HG02678 (cell line): ENCODE measurements around the gene SULT4A1.
"Not testable (repeated sequence)": the region's sequence is repeated elsewhere in the genome, so short reads cannot be mapped to it uniquely, and the experiment has no call there.

ENCODE experiments used
- ATAC-seq: cut with Tn5 transposase; IDR thresholded peaks from one replicate; pipeline ENCODE4 v1.9.1; 2021; ENCODE audit warnings: mild to moderate bottlenecking, moderate library complexity; ENCODE audit not compliant: unreplicated experiment

SULT4A1 gene

GRCh38 chr22:43887391-43887790 lies 25.1 kb upstream of the SULT4A1 start:
- ATAC-seq: no peak

GRCh38 chr22:43886231-43886630 lies 23.9 kb upstream of the SULT4A1 start:
- ATAC-seq: no peak

- no peak for ATAC-seq
Measured at GRCh38 chr22:43885786-43886185, 23.5 kb upstream of the SULT4A1 start.

- ATAC-seq: no peak
Measured at GRCh38 chr22:43885319-43885671, 23.0 kb upstream of the SULT4A1 start.

GRCh38 chr22:43884600-43885318 lies 22.4 kb upstream of the SULT4A1 start:
- ATAC-seq: peak; percentile 81

GRCh38 chr22:43883719-43884415 lies 21.6 kb upstream of the SULT4A1 start:
- no peak for ATAC-seq

GRCh38 chr22:43883012-43883661 lies 20.8 kb upstream of the SULT4A1 start:
- ATAC-seq: no peak

GRCh38 chr22:43882122-43882767 lies 19.9 kb upstream of the SULT4A1 start:
- ATAC-seq: no peak

- no peak for ATAC-seq
Measured at GRCh38 chr22:43881091-43882061, 19.1 kb upstream of the SULT4A1 start.

- no peak for ATAC-seq
Measured at GRCh38 chr22:43880541-43880991, 18.3 kb upstream of the SULT4A1 start.

GRCh38 chr22:43879901-43880540 lies 17.7 kb upstream of the SULT4A1 start:
- no peak for ATAC-seq

GRCh38 chr22:43878831-43879550 lies 16.7 kb upstream of the SULT4A1 start:
- ATAC-seq: no peak

- ATAC-seq: no peak
Measured at GRCh38 chr22:43878079-43878795, 15.9 kb upstream of the SULT4A1 start.

- ATAC-seq: no peak
Measured at GRCh38 chr22:43876866-43877509, 14.7 kb upstream of the SULT4A1 start.

GRCh38 chr22:43869799-43870198 lies 7.5 kb upstream of the SULT4A1 start:
- ATAC-seq: no peak

- ATAC-seq: not testable (repeated sequence)
Measured at GRCh38 chr22:43869001-43869400, 6.7 kb upstream of the SULT4A1 start.

GRCh38 chr22:43867839-43868635 lies 5.7 kb upstream of the SULT4A1 start:
- no peak for ATAC-seq
